Fibroblast of lung (primary cell): ENCODE results near the gene ANKLE2. TPM values are rescaled to one million over a fixed set of nuclear protein-coding genes. Genes with fewer than 3 reads are reported as not detected.

Experiments
- DNase-seq, 2 donors: peaks; one replicate each; pipeline versions ENCODE4 v3.0.0 to v3.0.0-alpha.2; 2010; ENCODE audit warnings: low read depth in 2 of 2
- H2AFZ ChIP-seq: 2 replicates; pipeline ENCODE4 v1.5.1; 2012; ENCODE audit warnings: low read length, control low read depth, inconsistent platforms
- H3K27ac ChIP-seq: 2 replicates; pipeline ENCODE4 v1.5.1; 2011; ENCODE audit warnings: low read length, control low read depth; ENCODE audit not compliant: insufficient read depth
- H3K27me3 ChIP-seq: 2 replicates; pipeline ENCODE4 v1.5.1; 2011; ENCODE audit warnings: mild to moderate bottlenecking, low read length; ENCODE audit not compliant: control insufficient read depth, insufficient read depth
- H3K36me3 ChIP-seq: 2 replicates; pipeline ENCODE4 v1.5.1; 2011; ENCODE audit warnings: low read length; ENCODE audit not compliant: control insufficient read depth, insufficient read depth
- H3K4me1 ChIP-seq: 2 replicates; pipeline ENCODE4 v1.5.1; 2011; ENCODE audit warnings: low read length; ENCODE audit not compliant: control insufficient read depth, insufficient read depth; ENCODE audit errors: extremely low read depth
- H3K4me2 ChIP-seq: 2 replicates; pipeline ENCODE4 v1.5.1; 2011; ENCODE audit warnings: low read length, control low read depth; ENCODE audit not compliant: insufficient read depth; ENCODE audit errors: extremely low read depth
- H3K4me3 ChIP-seq, 4 experiments: fragments of 200-600 bp in 1 of 4; sonication (generic) in 1 of 4; replicated peaks in 1 of 4; 2 replicates each; pipeline ENCODE4 v1.5.1; 2011 to 2016; ENCODE audit warnings: low read length in 4 of 4, low read depth in 3 of 4, mild to moderate bottlenecking in 3 of 4, control low read depth in 2 of 4, inconsistent platforms in 1 of 4, mixed read lengths in 1 of 4; ENCODE audit not compliant: insufficient read depth in 1 of 4; ENCODE audit errors: control extremely low read depth in 1 of 4
- H3K79me2 ChIP-seq: 2 replicates; pipeline ENCODE4 v1.5.1; 2012; ENCODE audit warnings: mild to moderate bottlenecking, low read length, inconsistent platforms; ENCODE audit not compliant: control insufficient read depth, insufficient read depth
- H3K9ac ChIP-seq: 2 replicates; pipeline ENCODE4 v1.5.1; 2011; ENCODE audit warnings: mild to moderate bottlenecking, low read length, control low read depth; ENCODE audit not compliant: insufficient read depth
- H3K9me3 ChIP-seq: 2 replicates; pipeline ENCODE4 v1.5.1; 2012; ENCODE audit warnings: low read depth, low read length; ENCODE audit not compliant: control insufficient read depth, insufficient read depth
- H4K20me1 ChIP-seq: 2 replicates; pipeline ENCODE4 v1.5.1; 2011; ENCODE audit warnings: low read length; ENCODE audit not compliant: control insufficient read depth, insufficient read depth; ENCODE audit errors: extremely low read depth
- EZH2 ChIP-seq: IDR thresholded peaks from 2 replicates; pipeline ENCODE4 v1.5.1; 2012; ENCODE audit warnings: low read length, control low read depth, mild to moderate bottlenecking; ENCODE audit errors: missing control alignments
- polyA plus RNA-seq, 2 donors: library from polyadenylated mRNA; depleted of rRNA in 1 of 2; stranded (reverse) in 1 of 2; unstranded in 1 of 2; fragments of >200 nt; gene quantifications; 2 replicates each; pipeline ENCODE4 v1.2.1, GENCODE V29; 2011 to 2012; ENCODE audit warnings: missing spikeins in 1 of 2
- total RNA-seq: library from RNA; depleted of rRNA; stranded (reverse); fragments of >200 nt; gene quantifications from 2 replicates; pipeline ENCODE4 v1.2.1, GENCODE V29; 2014
- TF ChIP-seq, protein P1 (sequence below), 2 donors: IDR thresholded peaks in 1 of 2; conservative IDR thresholded peaks in 1 of 2; 1 replicate in 1 of 2; 2 replicates in 1 of 2; pipeline ENCODE4 v1.5.1; 2011 to 2012; ENCODE audit warnings: low read length in 2 of 2, control low read depth in 1 of 2, inconsistent platforms in 1 of 2, low read depth in 1 of 2, mild to moderate bottlenecking in 1 of 2

ANKLE2 gene
- total and polyA plus RNA-seq, 2 donors (not counting 1 experiment from before 2014, with no cell fraction given): 55.8 to 55.9 TPM

DNA sequence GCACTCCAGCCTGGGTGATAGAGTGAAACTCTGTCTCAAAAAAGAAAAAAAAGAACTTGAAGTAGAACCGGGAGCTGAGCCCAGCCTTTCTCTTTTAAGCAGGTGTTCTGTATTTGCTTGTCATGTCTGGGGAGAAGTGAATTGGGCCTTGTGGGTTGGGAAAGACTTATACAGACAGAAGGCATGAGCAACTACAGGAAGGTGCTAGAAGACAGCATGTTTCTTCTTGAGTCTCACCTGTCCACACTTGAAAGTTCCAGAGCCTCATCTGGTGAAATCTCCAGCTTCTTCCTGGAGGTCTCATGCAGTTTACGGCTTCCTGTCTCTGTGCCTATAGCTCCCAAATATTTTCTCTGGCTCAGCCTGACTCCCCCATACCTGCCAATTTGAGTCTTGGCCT is 48.5 kb downstream of the ANKLE2 start:
- Histone ChIP-seq H3K9ac (no peak overlapping the region), H3K36me3 (peaks cover 1% of the 10 kb centered on the region), H4K20me1 (no peaks in the 10 kb centered on the region), H3K4me3 (no peak overlapping the region), H3K4me1 (no peaks in the 10 kb centered on the region), H3K79me2 (peaks cover 30% of the 10 kb centered on the region), H3K4me2 (no peak overlapping the region), H3K27ac (no peak overlapping the region), H3K9me3 (no peaks in the 10 kb centered on the region), H3K27me3 (no peaks in the 10 kb centered on the region), H2AFZ (no peak overlapping the region)
- TF ChIP-seq, protein P1, sequence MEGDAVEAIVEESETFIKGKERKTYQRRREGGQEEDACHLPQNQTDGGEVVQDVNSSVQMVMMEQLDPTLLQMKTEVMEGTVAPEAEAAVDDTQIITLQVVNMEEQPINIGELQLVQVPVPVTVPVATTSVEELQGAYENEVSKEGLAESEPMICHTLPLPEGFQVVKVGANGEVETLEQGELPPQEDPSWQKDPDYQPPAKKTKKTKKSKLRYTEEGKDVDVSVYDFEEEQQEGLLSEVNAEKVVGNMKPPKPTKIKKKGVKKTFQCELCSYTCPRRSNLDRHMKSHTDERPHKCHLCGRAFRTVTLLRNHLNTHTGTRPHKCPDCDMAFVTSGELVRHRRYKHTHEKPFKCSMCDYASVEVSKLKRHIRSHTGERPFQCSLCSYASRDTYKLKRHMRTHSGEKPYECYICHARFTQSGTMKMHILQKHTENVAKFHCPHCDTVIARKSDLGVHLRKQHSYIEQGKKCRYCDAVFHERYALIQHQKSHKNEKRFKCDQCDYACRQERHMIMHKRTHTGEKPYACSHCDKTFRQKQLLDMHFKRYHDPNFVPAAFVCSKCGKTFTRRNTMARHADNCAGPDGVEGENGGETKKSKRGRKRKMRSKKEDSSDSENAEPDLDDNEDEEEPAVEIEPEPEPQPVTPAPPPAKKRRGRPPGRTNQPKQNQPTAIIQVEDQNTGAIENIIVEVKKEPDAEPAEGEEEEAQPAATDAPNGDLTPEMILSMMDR (conservative IDR thresholded peaks at IDR 0.05 in 1 of 2, IDR thresholded peaks at IDR 0.05 in 1 of 2; ENCODE audit: low read depth in 1 of 2, low read length in 2 of 2): no peak
- TF ChIP-seq EZH2: no peak
- DNase-seq: no peak

DNA sequence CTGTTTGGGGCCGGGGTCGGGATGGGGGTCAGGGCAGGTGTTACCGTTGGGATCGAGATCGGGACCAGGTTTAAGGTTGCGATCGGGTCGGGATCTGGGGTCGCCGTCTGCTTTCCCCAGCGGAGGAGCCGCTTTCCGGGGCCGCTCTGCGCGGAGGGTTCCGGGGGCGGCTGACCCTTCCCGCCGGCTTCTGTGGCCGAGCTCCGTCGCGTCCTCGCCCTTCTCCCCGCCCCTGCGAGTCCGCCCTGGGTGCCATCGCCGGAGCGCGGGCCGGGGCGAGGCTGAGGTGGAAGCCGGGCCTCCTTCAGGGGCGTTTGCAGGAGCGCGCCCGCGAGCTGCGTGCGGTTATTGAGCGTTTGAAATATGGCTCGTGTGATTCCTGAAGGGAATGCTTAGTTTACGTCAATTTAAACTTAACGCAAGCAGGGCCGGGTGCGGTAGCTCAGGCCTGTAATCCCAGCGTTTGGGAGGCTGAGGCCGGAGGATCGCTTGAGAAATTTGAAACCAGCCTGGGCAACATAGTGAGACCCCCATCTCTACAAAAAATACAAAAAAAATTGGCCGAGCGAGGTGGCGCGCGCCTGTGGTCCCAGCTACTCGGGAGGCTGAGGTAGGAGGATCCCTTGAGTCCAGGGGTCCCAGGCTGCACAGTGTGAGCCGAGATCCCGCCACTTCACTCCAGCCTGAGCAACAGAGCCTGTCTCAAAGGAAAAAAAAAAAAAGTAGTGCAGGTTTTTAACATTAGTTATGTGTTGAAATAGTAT is 50.4 kb downstream of the ANKLE2 start:
- Histone ChIP-seq H3K4me1 (no peaks in the 10 kb centered on the region), H3K4me2 (peak overlapping the region; percentile 28), H4K20me1 (no peaks in the 10 kb centered on the region), H3K79me2 (peaks cover 30% of the 10 kb centered on the region), H3K36me3 (peaks cover 1% of the 10 kb centered on the region), H2AFZ (peak overlapping the region; percentile 17), H3K27me3 (no peaks in the 10 kb centered on the region), H3K27ac (peak overlapping the region; percentile 47), H3K4me3 (peak overlapping the region; percentile 46 to 92 (median 78)), H3K9ac (peak overlapping the region; percentile 75), H3K9me3 (no peaks in the 10 kb centered on the region)
- TF ChIP-seq EZH2: no peak
- TF ChIP-seq, protein P1 (conservative IDR thresholded peaks at IDR 0.05 in 1 of 2, IDR thresholded peaks at IDR 0.05 in 1 of 2; ENCODE audit: low read depth in 1 of 2, low read length in 2 of 2): no peak
- peak; percentile 17 to 45 for DNase-seq

DNA sequence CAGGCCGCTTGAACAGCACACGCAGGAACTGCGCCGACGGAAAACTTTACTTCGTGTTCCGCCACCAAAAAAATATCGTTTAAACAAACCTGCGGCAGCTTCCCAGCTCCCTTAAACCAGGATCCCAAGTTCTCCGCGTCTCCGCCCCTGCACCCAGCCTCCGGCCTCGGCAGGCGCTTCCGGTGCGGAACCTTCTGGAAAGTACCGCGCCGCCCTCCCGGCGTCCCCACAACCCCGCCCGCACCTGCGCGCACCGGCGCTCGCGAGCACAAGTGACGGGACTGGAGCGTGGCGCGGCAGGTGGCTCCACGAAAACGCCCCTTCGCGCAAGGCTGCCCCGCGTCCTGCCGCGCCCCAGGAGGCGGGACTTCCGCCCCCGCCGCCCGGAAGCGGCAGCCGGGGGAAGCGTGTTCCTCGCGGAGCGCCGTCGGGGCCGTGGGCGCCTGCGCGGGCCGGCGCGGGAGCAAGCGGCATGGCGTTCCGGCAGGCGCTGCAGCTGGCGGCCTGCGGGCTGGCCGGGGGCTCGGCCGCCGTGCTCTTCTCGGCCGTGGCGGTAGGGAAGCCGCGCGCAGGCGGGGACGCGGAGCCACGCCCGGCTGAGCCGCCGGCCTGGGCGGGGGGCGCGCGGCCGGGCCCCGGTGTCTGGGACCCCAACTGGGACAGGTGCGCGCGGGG is 51.1 kb downstream of the ANKLE2 start, which contains the start of gene PGAM5:
PGAM5 (plus strand) TSS at position 438 of the 675 bp plus-strand sequence; CDS start at position 473, 35 bp downstream.
- peak within 1 kb of the TSS; percentile 75 for H3K9ac ChIP-seq
- H3K79me2 ChIP-seq: peaks cover 30% of the 10 kb centered on the region
- no peaks in the 10 kb centered on the region for H3K9me3 ChIP-seq
- H3K27me3 ChIP-seq: no peaks in the 10 kb centered on the region
- H3K4me3 ChIP-seq: peak within 1 kb of the TSS; percentile 69 to 92 (median 86)
- peak; percentile 71 to 79 for DNase-seq
- H3K27ac ChIP-seq: peak within 1 kb of the TSS; percentile 47
- no peaks in the 10 kb centered on the region for H4K20me1 ChIP-seq
- TF ChIP-seq EZH2: no peak
- TF ChIP-seq, protein P1 (conservative IDR thresholded peaks at IDR 0.05 in 1 of 2, IDR thresholded peaks at IDR 0.05 in 1 of 2; ENCODE audit: low read depth in 1 of 2, low read length in 2 of 2): no peak
- peak within 1 kb of the TSS; percentile 17 for H2AFZ ChIP-seq
- peaks cover 1% of the 10 kb centered on the region for H3K36me3 ChIP-seq
- H3K4me1 ChIP-seq: no peaks in the 10 kb centered on the region
- peak within 1 kb of the TSS; percentile 65 for H3K4me2 ChIP-seq
